ENCODE results near the gene GJA5. TPM values are rescaled to one million over a fixed set of nuclear protein-coding genes. Genes with fewer than 3 reads are reported as not detected.

The GJA5 gene
- total RNA-seq, 4 donors from 2014 or later = 14.2 to 63.2 (median 39.6) TPM

DNA sequence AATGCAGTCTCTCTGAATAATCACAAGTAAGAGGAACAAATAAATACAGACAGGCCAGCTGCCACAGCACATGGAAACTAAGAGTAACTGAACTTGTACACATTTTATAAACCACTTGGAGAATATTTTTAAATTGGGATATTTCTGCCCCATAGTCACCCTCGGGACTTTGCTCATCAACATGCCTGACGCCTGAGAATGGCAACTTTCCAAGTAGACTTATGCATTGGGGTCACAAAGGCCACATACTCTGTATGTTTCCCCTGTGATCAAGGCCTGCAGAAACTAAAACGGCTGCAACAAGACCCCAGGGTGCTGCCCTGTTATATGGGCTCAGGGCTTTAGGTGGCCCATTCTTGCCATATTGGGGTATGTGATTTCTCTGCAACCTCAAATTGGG lies 38.3 kb upstream of the GJA5 start:
- TF ChIP-seq CTCF (IDR thresholded peaks at IDR 0.05) = no peak
- no peak for ATAC-seq (ENCODE audit: low FRiP score)
- DNase-seq (ENCODE audit: low spot score) = no peak

GRCh38 chr1:147794570-147794969 lies 34.2 kb upstream of the GJA5 start:
- TF ChIP-seq CTCF (IDR thresholded peaks at IDR 0.05) = no peak
- no peak for ATAC-seq (ENCODE audit: low FRiP score)
- DNase-seq (ENCODE audit: low spot score) = no peak

- no peak for ATAC-seq (ENCODE audit: low FRiP score)
- DNase-seq (ENCODE audit: low spot score) = no peak
- no peak for TF ChIP-seq CTCF (IDR thresholded peaks at IDR 0.05)
Measured at GRCh38 chr1:147791876-147792275, 31.5 kb upstream of the GJA5 start.

GRCh38 chr1:147787765-147788164 lies 27.4 kb upstream of the GJA5 start:
- ATAC-seq (ENCODE audit: low FRiP score) = no peak
- TF ChIP-seq CTCF (IDR thresholded peaks at IDR 0.05) = no peak
- no peak for DNase-seq (ENCODE audit: low spot score)

GRCh38 chr1:147786536-147786935 lies 26.1 kb upstream of the GJA5 start:
- TF ChIP-seq CTCF (IDR thresholded peaks at IDR 0.05) = no peak
- ATAC-seq (ENCODE audit: low FRiP score) = peak; percentile 78
- DNase-seq (ENCODE audit: low spot score) = no peak

- DNase-seq (ENCODE audit: low spot score) = no peak
- no peak for ATAC-seq (ENCODE audit: low FRiP score)
- TF ChIP-seq CTCF (IDR thresholded peaks at IDR 0.05) = no peak
Measured at GRCh38 chr1:147785794-147786506, 25.5 kb upstream of the GJA5 start.

DNA sequence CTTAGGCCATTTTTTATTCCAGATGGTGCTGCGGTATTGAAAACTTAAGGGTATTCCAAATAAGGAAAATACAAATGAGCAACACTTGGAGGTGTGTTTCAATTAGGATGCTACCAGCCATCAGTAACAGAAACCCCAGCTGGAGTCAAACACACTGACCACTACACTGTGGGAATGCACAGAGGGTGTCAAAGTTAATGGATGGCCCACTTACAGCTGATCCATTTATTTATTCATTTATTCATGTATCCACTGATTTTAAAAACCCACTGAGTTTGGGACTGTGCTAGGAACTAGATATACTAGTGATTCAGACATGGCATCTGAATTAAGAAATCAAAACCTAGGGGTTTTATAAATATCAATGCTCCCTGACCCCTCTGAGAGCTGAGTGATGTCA lies 24.5 kb upstream of the GJA5 start:
- DNase-seq (ENCODE audit: low spot score) (no peak), ATAC-seq (ENCODE audit: low FRiP score) (no peak)
- TF ChIP-seq CTCF (IDR thresholded peaks at IDR 0.05) = no peak

All from omental fat pad (tissue), 4 donors.